Neuronal stem cell (in vitro differentiated cells): ENCODE results near the gene PDE4C.

ENCODE experiments used
- DNase-seq: peaks from one replicate; pipeline ENCODE4 v3.0.0-alpha.2; 2013; ENCODE audit warnings: low spot score
- H2AFZ ChIP-seq: one replicate; pipeline ENCODE4 v1.6.1; 2013; ENCODE audit warnings: mild to moderate bottlenecking, low read length, inconsistent platforms
- H2AK5ac ChIP-seq: 2 replicates; pipeline ENCODE4 v1.6.1; 2013; ENCODE audit warnings: low read depth, mild to moderate bottlenecking, inconsistent platforms, low read length, moderate library complexity, mixed read lengths
- H2BK120ac ChIP-seq: 2 replicates; pipeline ENCODE4 v1.6.1; 2013; ENCODE audit warnings: low read depth, mild to moderate bottlenecking, inconsistent platforms, low read length, moderate library complexity, mixed read lengths
- H2BK12ac ChIP-seq: one replicate; pipeline ENCODE4 v1.6.1; 2013; ENCODE audit warnings: low read length, inconsistent platforms
- H2BK15ac ChIP-seq: 2 replicates; pipeline ENCODE4 v1.6.1; 2013; ENCODE audit warnings: mild to moderate bottlenecking, low read length, inconsistent platforms, mixed read lengths
- H2BK5ac ChIP-seq: one replicate; pipeline ENCODE4 v1.6.1; 2013; ENCODE audit warnings: inconsistent platforms, mild to moderate bottlenecking, low read length, moderate library complexity
- H3K14ac ChIP-seq: one replicate; pipeline ENCODE4 v1.6.1; 2013; ENCODE audit warnings: low read length, inconsistent platforms
- H3K18ac ChIP-seq: 2 replicates; pipeline ENCODE4 v1.6.1; 2013; ENCODE audit warnings: low read length, inconsistent platforms
- H3K23ac ChIP-seq: 2 replicates; pipeline ENCODE4 v1.6.1; 2013; ENCODE audit warnings: low read depth, mild to moderate bottlenecking, mixed read lengths, low read length, inconsistent platforms; ENCODE audit not compliant: poor library complexity
- H3K27ac ChIP-seq: replicated peaks from 3 replicates; pipeline ENCODE4 v1.5.1; 2013; ENCODE audit warnings: low read length, inconsistent platforms
- H3K27me3 ChIP-seq, 3 experiments: 2 replicates each; pipeline ENCODE4 v1.6.1; 2013; ENCODE audit warnings: low read length in 3 of 3, mild to moderate bottlenecking in 2 of 3, inconsistent platforms in 1 of 3, low read depth in 1 of 3, mixed read lengths in 1 of 3, moderate library complexity in 1 of 3; ENCODE audit not compliant: control insufficient read depth in 3 of 3, insufficient read depth in 3 of 3
- H3K36me3 ChIP-seq, 2 donors: replicated peaks in 1 of 2; 2 replicates each; pipeline ENCODE4 v1.6.1; 2013; ENCODE audit warnings: low read length in 2 of 2; ENCODE audit not compliant: control insufficient read depth in 2 of 2, insufficient read depth in 2 of 2
- H3K4ac ChIP-seq: 2 replicates; pipeline ENCODE4 v1.6.1; 2013; ENCODE audit warnings: inconsistent platforms, mild to moderate bottlenecking, low read length, moderate library complexity
- H3K4me1 ChIP-seq, 2 donors: 1 replicate in 1 of 2; 2 replicates in 1 of 2; pipeline ENCODE4 v1.6.1; 2013; ENCODE audit warnings: low read length in 2 of 2, low read depth in 1 of 2; ENCODE audit not compliant: control insufficient read depth in 2 of 2, insufficient read depth in 1 of 2
- H3K4me2 ChIP-seq: one replicate; pipeline ENCODE4 v1.6.1; 2013; ENCODE audit warnings: mild to moderate bottlenecking, low read length, inconsistent platforms; ENCODE audit not compliant: insufficient read depth, poor library complexity, severe bottlenecking
- H3K4me3 ChIP-seq, 2 donors: 2 replicates each; pipeline ENCODE4 v1.5.1; 2013; ENCODE audit warnings: low read length in 2 of 2, mild to moderate bottlenecking in 2 of 2, inconsistent platforms in 1 of 2, moderate library complexity in 1 of 2
- H3K79me1 ChIP-seq: one replicate; pipeline ENCODE4 v1.6.1; 2013; ENCODE audit warnings: low read depth, mild to moderate bottlenecking, inconsistent platforms, low read length, moderate library complexity
- H3K9ac ChIP-seq: one replicate; pipeline ENCODE4 v1.6.1; 2013; ENCODE audit warnings: mild to moderate bottlenecking, low read depth, low read length, inconsistent platforms; ENCODE audit not compliant: poor library complexity
- H3K9me3 ChIP-seq, 2 donors: replicated peaks in 1 of 2; 2 replicates each; pipeline versions ENCODE3 to v1.6.1; 2013; ENCODE audit warnings: low read length in 2 of 2, mild to moderate bottlenecking in 2 of 2, inconsistent platforms in 1 of 2, low read depth in 1 of 2, mixed read lengths in 1 of 2, moderate library complexity in 1 of 2; ENCODE audit not compliant: control insufficient read depth in 2 of 2, insufficient read depth in 1 of 2
- H4K8ac ChIP-seq: one replicate; pipeline ENCODE4 v1.6.1; 2013; ENCODE audit warnings: low read depth, mild to moderate bottlenecking, inconsistent platforms, low read length, moderate library complexity
- H4K91ac ChIP-seq: one replicate; pipeline ENCODE4 v1.6.1; 2013; ENCODE audit warnings: low read length, low read depth, mild to moderate bottlenecking, inconsistent platforms; ENCODE audit not compliant: poor library complexity
- WGBS, 2 donors: extraction: QIAGEN DNeasy Blood & Tissue Kit; methylation state at CpG; one replicate each; pipeline ENCODE4 v1.1.7; 2013; ENCODE audit warnings: missing lambda C conversion rate in 2 of 2, mixed read lengths in 1 of 2; ENCODE audit not compliant: insufficient read length in 2 of 2, insufficient replicate concordance in 1 of 2; ENCODE audit errors: extremely low coverage in 2 of 2; 5-methylcytosine and 5-hydroxymethylcytosine counted together

Gene PDE4C

GRCh38 chr19:18264137-18264854, 38.1 kb upstream of the PDE4C start:
- Histone ChIP-seq H3K4me1 (peaks cover 0 to 3% of the 10 kb centered on the region in 2 donors), H2AK5ac (no peak overlapping the region), H3K23ac (peak overlapping the region; percentile 65), H3K9ac (no peak overlapping the region), H3K36me3 (peaks cover 20 to 37% of the 10 kb centered on the region in 2 donors), H2BK5ac (peak overlapping the region; percentile 75), H2BK15ac (no peak overlapping the region), H3K27ac (no peak overlapping the region), H2AFZ (no peak overlapping the region), H2BK12ac (no peak overlapping the region), H2BK120ac (no peak overlapping the region), H3K27me3 (peaks cover 0 to 3% (median 0%) of the 10 kb centered on the region in 3 experiments), H3K79me1 (peaks cover 4% of the 10 kb centered on the region), H3K14ac (peak overlapping the region; percentile 87), H4K91ac (no peak overlapping the region), H3K9me3 (peaks cover 0 to 2% of the 10 kb centered on the region in 2 donors), H3K4me2 (no peak overlapping the region), H4K8ac (no peak overlapping the region), H3K4ac (no peak overlapping the region), H3K4me3 (peak overlapping the region in 1 of 2 donors; percentile 49), H3K18ac (no peak overlapping the region)
- no peak for DNase-seq
- no CpG with 5 or more reads among the region's 23 CpGs for WGBS, 2 donors

GRCh38 chr19:18263324-18264136, 37.3 kb upstream of the PDE4C start:
- no peak overlapping the region for H4K91ac ChIP-seq
- peak overlapping the region; percentile 33 for H2BK12ac ChIP-seq
- H3K9ac ChIP-seq = no peak overlapping the region
- no peak overlapping the region for H2BK15ac ChIP-seq
- WGBS, 2 donors = no CpG with 5 or more reads among the region's 16 CpGs
- H2AK5ac ChIP-seq = no peak overlapping the region
- no peak overlapping the region for H3K23ac ChIP-seq
- no peak overlapping the region for H3K4me3 ChIP-seq
- peaks cover 0 to 2% of the 10 kb centered on the region in 2 donors for H3K9me3 ChIP-seq
- no peak overlapping the region for H2BK5ac ChIP-seq
- H3K27ac ChIP-seq = no peak overlapping the region
- H3K4me2 ChIP-seq = no peak overlapping the region
- DNase-seq = no peak
- no peak overlapping the region for H2AFZ ChIP-seq
- peaks cover 0 to 3% (median 0%) of the 10 kb centered on the region in 3 experiments for H3K27me3 ChIP-seq
- no peak overlapping the region for H2BK120ac ChIP-seq
- H3K18ac ChIP-seq = no peak overlapping the region
- H3K36me3 ChIP-seq = peaks cover 20 to 34% of the 10 kb centered on the region in 2 donors
- peaks cover 4% of the 10 kb centered on the region for H3K79me1 ChIP-seq
- H4K8ac ChIP-seq = no peak overlapping the region
- peaks cover 0 to 3% of the 10 kb centered on the region in 2 donors for H3K4me1 ChIP-seq
- no peak overlapping the region for H3K4ac ChIP-seq
- no peak overlapping the region for H3K14ac ChIP-seq

- H2BK12ac ChIP-seq = no peak overlapping the region
- no peak overlapping the region for H3K4me3 ChIP-seq
- no peak overlapping the region for H3K27ac ChIP-seq
- H3K4me1 ChIP-seq = peaks cover 0 to 3% of the 10 kb centered on the region in 2 donors
- H2BK5ac ChIP-seq = no peak overlapping the region
- WGBS, 2 donors = no CpG with 5 or more reads among the region's 10 CpGs
- H3K14ac ChIP-seq = no peak overlapping the region
- no peak overlapping the region for H3K4me2 ChIP-seq
- H2AK5ac ChIP-seq = no peak overlapping the region
- H3K9ac ChIP-seq = no peak overlapping the region
- H3K18ac ChIP-seq = no peak overlapping the region
- H2BK120ac ChIP-seq = no peak overlapping the region
- H3K23ac ChIP-seq = no peak overlapping the region
- H3K4ac ChIP-seq = no peak overlapping the region
- H2AFZ ChIP-seq = no peak overlapping the region
- H3K27me3 ChIP-seq = peaks cover 0 to 3% (median 0%) of the 10 kb centered on the region in 3 experiments
- H3K9me3 ChIP-seq = peaks cover 0 to 2% of the 10 kb centered on the region in 2 donors
- no peak overlapping the region for H4K8ac ChIP-seq
- peaks cover 20 to 34% of the 10 kb centered on the region in 2 donors for H3K36me3 ChIP-seq
- H4K91ac ChIP-seq = no peak overlapping the region
- peaks cover 4% of the 10 kb centered on the region for H3K79me1 ChIP-seq
- DNase-seq = no peak
- H2BK15ac ChIP-seq = no peak overlapping the region
These were observed 36.7 kb upstream of the PDE4C start for GRCh38 chr19:18262917-18263316.

- Histone ChIP-seq H2BK12ac (no peak overlapping the region), H3K36me3 (peaks cover 17 to 30% of the 10 kb centered on the region in 2 donors)
- DNase-seq = no peak
These were observed 35.9 kb upstream of the PDE4C start for GRCh38 chr19:18262144-18262543.

More at GRCh38 chr19:18262144-18262543, 35.9 kb upstream of the PDE4C start:
- Histone ChIP-seq H2AK5ac (no peak overlapping the region), H4K91ac (no peak overlapping the region), H3K23ac (no peak overlapping the region), H2BK15ac (no peak overlapping the region), H3K79me1 (peaks cover 4% of the 10 kb centered on the region), H2BK120ac (no peak overlapping the region), H3K4me1 (peaks cover 0 to 3% of the 10 kb centered on the region in 2 donors), H3K27ac (no peak overlapping the region), H2AFZ (no peak overlapping the region), H3K9ac (no peak overlapping the region), H3K9me3 (peaks cover 0 to 2% of the 10 kb centered on the region in 2 donors), H4K8ac (no peak overlapping the region), H3K18ac (no peak overlapping the region), H3K4me2 (no peak overlapping the region), H3K4ac (no peak overlapping the region), H3K4me3 (no peak overlapping the region), H2BK5ac (peak overlapping the region; percentile 3), H3K14ac (no peak overlapping the region), H3K27me3 (peaks cover 0 to 3% (median 0%) of the 10 kb centered on the region in 3 experiments)
